Ectodermal cell (in vitro differentiated cells): Measurements from ENCODE around the gene DHRS12.
A peak's percentile ranks its signal among the peaks of the same experiment; 100 is the strongest.

Experiments
- H3K27ac ChIP-seq: 2 replicates; pipeline ENCODE4 v1.7.0; 2013; ENCODE audit warnings: mild to moderate bottlenecking, low read depth, low read length; ENCODE audit not compliant: insufficient read depth, poor library complexity, severe bottlenecking
- H3K27me3 ChIP-seq: 2 replicates; pipeline ENCODE4 v1.7.0; 2013; ENCODE audit warnings: mild to moderate bottlenecking, low read length; ENCODE audit not compliant: insufficient read depth, control insufficient read depth, poor library complexity, severe bottlenecking
- H3K36me3 ChIP-seq: one replicate; pipeline ENCODE4 v1.7.0; 2013; ENCODE audit warnings: low read length; ENCODE audit not compliant: control insufficient read depth, insufficient read depth
- H3K4me1 ChIP-seq: one replicate; pipeline ENCODE4 v1.7.0; 2013; ENCODE audit warnings: low read length; ENCODE audit not compliant: control insufficient read depth, insufficient read depth
- H3K4me3 ChIP-seq: 2 replicates; pipeline ENCODE4 v1.7.0; 2013; ENCODE audit warnings: low read depth, low read length, control low read depth; ENCODE audit not compliant: insufficient read depth
- H3K9me3 ChIP-seq: 2 replicates; pipeline ENCODE4 v1.7.0; 2013; ENCODE audit warnings: mild to moderate bottlenecking, low read length, moderate library complexity; ENCODE audit not compliant: control insufficient read depth
- WGBS, 2 experiments: methylation state at CpG; one replicate each; pipeline ENCODE4 v1.1.7; 2013; ENCODE audit warnings: missing lambda C conversion rate in 2 of 2; 5-methylcytosine and 5-hydroxymethylcytosine counted together

The DHRS12 gene

DNA sequence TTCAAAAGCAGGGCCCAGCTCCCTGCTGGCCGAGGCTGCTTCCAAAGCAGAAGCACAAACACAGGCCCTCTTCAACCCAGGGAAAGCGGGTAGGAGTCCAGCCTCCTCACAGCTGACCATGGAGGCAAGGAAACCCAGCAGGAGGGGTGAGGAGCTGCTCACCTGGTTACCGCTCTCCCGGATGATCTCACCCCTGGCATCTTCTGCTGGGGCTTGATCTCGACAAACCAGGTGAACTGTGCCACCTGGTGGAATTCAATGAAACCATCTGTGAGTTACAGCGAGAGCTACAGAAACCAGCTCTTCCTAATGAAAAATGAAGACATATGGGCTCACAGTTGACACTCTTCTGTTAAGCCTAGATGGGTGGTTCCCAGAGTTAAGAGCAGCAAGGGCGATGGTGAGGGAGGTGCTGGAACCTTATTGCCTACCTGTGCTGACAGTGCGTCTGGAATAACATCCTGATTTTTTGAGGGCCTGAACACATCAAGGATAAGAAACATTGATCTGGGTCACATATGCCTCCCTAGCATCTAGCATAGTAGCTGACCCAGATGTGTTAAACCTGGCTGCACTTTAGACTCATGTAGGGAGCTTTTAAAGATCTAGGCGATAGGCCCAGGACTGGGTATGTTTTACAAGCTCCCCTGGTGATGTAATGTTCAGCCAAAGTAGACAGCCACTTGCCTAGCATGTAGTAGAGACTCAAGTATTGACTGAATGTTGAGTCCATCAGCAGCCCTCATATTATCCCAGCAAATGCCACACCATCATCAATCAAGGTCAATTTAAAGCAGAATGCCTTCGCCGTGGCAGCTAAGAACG is 6.1 kb downstream of the DHRS12 start:
- Histone ChIP-seq H3K27me3 (no peaks in the 10 kb centered on the region), H3K27ac (no peak overlapping the region), H3K36me3 (no peaks in the 10 kb centered on the region), H3K4me1 (peaks cover 18% of the 10 kb centered on the region), H3K9me3 (no peaks in the 10 kb centered on the region), H3K4me3 (no peak overlapping the region)
- 78 to 81% methylated on average over 12 of the region's 12 CpGs for WGBS, 2 experiments

DNA sequence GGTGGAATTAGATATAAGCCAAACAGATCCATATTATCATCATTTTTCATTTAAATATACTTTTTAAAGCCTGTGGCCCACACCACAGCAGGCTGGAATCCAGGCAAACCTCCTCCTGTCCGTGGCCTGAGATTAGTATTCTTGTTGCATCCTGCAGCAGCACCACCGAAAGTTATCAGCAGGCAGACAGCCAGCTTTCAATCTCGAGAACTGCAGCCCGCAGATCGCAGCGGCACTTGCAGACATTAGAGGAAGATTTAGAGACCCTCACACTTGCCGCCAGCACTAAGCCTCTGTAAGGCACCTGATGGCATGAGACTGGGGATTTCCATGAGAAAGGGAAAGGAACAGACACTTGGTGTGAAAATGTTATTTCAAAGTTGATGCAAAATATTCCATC is 7.4 kb downstream of the DHRS12 start:
- Histone ChIP-seq H3K9me3 (no peaks in the 10 kb centered on the region), H3K27ac (no peak overlapping the region), H3K4me1 (peaks cover 4% of the 10 kb centered on the region), H3K36me3 (no peaks in the 10 kb centered on the region), H3K4me3 (no peak overlapping the region), H3K27me3 (no peaks in the 10 kb centered on the region)
- WGBS, 2 experiments: 92 to 93% methylated on average over 7 of the region's 7 CpGs

GRCh38 chr13:51795419-51795818 is 8.5 kb downstream of the DHRS12 start:
- Histone ChIP-seq H3K4me3 (no peak overlapping the region), H3K4me1 (no peaks in the 10 kb centered on the region), H3K27me3 (no peaks in the 10 kb centered on the region), H3K9me3 (no peaks in the 10 kb centered on the region), H3K27ac (no peak overlapping the region), H3K36me3 (no peaks in the 10 kb centered on the region)
- WGBS, 2 experiments: 90 to 93% methylated on average over 2 of the region's 2 CpGs

DNA sequence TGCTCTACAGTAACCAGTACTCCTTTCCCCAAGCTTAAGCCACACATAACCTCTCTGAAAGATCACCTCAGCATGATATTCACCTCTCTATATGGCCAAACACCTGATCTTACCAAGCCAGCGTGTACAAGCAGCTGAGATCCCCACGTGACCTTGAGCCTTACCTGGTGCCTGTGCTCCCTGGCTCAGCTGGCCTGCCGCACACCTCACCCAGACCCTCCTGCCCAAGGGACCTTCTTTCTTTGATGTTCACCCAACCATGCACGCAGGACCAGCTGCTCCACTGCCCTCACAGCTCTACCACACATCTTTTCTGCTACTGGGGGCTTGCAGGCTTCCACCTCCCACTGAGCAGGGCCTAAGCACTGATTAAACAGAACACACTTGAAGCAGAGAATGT is 9.0 kb downstream of the DHRS12 start:
- Histone ChIP-seq H3K27me3 (no peaks in the 10 kb centered on the region), H3K27ac (no peak overlapping the region), H3K9me3 (no peaks in the 10 kb centered on the region), H3K36me3 (no peaks in the 10 kb centered on the region), H3K4me1 (no peaks in the 10 kb centered on the region), H3K4me3 (no peak overlapping the region)
- 72 to 73% methylated on average over 4 of the region's 4 CpGs for WGBS, 2 experiments

DNA sequence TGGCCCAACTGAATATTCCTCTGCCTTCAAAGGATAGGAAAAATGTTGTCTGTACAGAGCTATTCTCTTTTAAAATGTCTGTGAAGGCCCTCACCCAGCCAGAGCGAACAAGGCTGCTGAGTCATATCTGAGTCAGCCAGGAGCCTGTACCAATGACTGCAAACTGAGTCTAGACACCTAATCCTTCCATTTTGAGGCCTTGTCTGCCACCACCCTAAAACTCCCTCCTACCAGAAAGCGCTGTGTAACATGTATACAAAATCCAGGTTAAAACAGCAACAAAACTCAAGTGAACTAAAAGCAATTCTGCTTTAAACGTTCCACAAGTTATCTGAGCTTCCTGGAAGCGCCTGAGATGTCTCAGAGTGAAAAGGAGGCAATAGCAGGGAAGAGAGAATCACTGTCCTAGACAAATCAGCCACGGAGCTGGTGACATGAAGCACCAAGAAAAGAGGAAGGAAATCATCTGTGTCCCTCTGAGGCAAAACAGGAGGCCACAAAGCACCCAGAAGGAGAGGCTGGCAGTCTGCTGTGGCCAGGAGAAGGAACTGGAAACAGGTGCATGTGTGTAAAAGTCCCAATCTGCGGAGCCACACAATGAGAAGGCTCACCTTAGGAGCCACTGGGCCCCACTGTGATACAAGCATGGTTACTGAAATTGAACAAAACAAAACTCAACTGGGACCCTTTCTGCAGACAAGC is 10.2 kb downstream of the DHRS12 start:
- Histone ChIP-seq H3K36me3 (no peaks in the 10 kb centered on the region), H3K9me3 (no peaks in the 10 kb centered on the region), H3K27ac (no peak overlapping the region), H3K4me1 (no peaks in the 10 kb centered on the region), H3K4me3 (no peak overlapping the region), H3K27me3 (no peaks in the 10 kb centered on the region)
- 93% methylated on average over 6 of the region's 6 CpGs for WGBS, 2 experiments

- no peaks in the 10 kb centered on the region for H3K4me1 ChIP-seq
- H3K27ac ChIP-seq: peak overlapping the region; percentile 38
- H3K36me3 ChIP-seq: no peaks in the 10 kb centered on the region
- WGBS, 2 experiments: 84 to 87% methylated on average over 10 of the region's 10 CpGs
- no peaks in the 10 kb centered on the region for H3K27me3 ChIP-seq
- H3K9me3 ChIP-seq: no peaks in the 10 kb centered on the region
- H3K4me3 ChIP-seq: no peak overlapping the region
Observed at GRCh38 chr13:51786425-51787265, 17.3 kb downstream of the DHRS12 start.

DNA sequence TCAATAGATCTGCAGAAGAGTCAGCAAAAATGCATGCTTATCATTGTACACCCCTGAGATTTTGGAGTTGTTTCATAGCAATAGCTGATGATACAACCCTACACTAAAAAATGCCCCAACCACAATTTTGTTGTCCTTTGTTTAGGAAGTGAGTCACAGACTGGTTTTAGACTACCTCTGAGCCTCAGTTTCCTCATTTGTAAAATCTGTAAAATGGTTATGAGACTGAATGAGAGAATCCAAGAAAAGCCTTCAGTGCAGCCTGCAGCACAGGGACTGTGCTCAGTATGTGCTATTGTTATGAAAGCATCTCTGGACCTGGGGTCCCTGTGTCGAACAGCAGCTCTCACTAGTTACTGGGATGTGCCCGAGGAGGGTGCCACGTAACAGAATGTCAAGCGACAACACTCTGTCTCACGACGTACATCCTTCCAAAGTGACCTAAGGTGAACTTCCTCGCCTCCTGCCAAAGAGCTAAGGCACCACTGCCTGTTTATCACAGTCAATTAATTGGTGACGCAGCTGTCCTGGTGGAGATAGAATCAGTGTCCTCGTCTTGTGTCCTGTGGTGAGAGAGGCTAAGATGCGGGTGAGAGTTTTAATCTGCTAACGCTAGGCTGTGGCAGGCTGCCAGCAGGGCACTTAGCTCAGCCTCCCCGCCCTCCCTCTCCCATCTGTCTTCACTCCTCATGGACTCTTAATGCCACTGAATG is 18.1 kb downstream of the DHRS12 start:
- no peak overlapping the region for H3K4me3 ChIP-seq
- H3K27ac ChIP-seq: no peak overlapping the region
- no peaks in the 10 kb centered on the region for H3K9me3 ChIP-seq
- no peaks in the 10 kb centered on the region for H3K36me3 ChIP-seq
- H3K27me3 ChIP-seq: no peaks in the 10 kb centered on the region
- WGBS, 2 experiments: 71 to 75% methylated on average over 12 of the region's 12 CpGs
- H3K4me1 ChIP-seq: no peaks in the 10 kb centered on the region

GRCh38 chr13:51784097-51784496 is 19.9 kb downstream of the DHRS12 start:
- Histone ChIP-seq H3K4me1 (no peaks in the 10 kb centered on the region), H3K27me3 (no peaks in the 10 kb centered on the region), H3K27ac (no peak overlapping the region), H3K4me3 (no peak overlapping the region), H3K36me3 (no peaks in the 10 kb centered on the region), H3K9me3 (no peaks in the 10 kb centered on the region)
- 96 to 97% methylated on average over 1 of the region's 1 CpG for WGBS, 2 experiments

- no peaks in the 10 kb centered on the region for H3K9me3 ChIP-seq
- H3K4me1 ChIP-seq: no peaks in the 10 kb centered on the region
- no peaks in the 10 kb centered on the region for H3K27me3 ChIP-seq
- no peaks in the 10 kb centered on the region for H3K36me3 ChIP-seq
- H3K27ac ChIP-seq: no peak overlapping the region
- H3K4me3 ChIP-seq: no peak overlapping the region
- WGBS, 2 experiments: 89 to 92% methylated on average over 9 of the region's 9 CpGs
Observed at GRCh38 chr13:51783428-51784094, 20.4 kb downstream of the DHRS12 start.
